ENCODE measurements around the gene PMP22. TPM values are rescaled to one million over a fixed set of nuclear protein-coding genes. Genes with fewer than 3 reads are reported as not detected.
"Not testable (repeated sequence)": the region's sequence is repeated elsewhere in the genome, so short reads cannot be mapped to it uniquely, and the experiment has no call there.

Gene PMP22
- total RNA-seq, 2 donors from 2014 or later: 3.1 to 5.5 TPM

- H3K4me1 ChIP-seq (ENCODE audit: control insufficient read depth, insufficient read depth, low read length): no peaks in the 10 kb centered on the region
- no peak overlapping the region for H3K4me3 ChIP-seq (ENCODE audit: low read length)
- H3K9ac ChIP-seq (ENCODE audit: extremely low read depth, low read length, poor library complexity, severe bottlenecking): no peak overlapping the region
- Mint-ChIP-seq H3K4me1 (no peaks in the 10 kb centered on the region), H3K9me3 (no peaks in the 10 kb centered on the region), H3K36me3 (ENCODE audit: low read depth) (no peaks in the 10 kb centered on the region), H3K27ac (no peak overlapping the region), H3K27me3 (ENCODE audit: insufficient read depth) (no peaks in the 10 kb centered on the region), H3K4me3 (no peak overlapping the region)
- no peaks in the 10 kb centered on the region for H3K9me3 ChIP-seq (ENCODE audit: control insufficient read depth, low read length)
- DNase-seq: no peak
- H3K27me3 ChIP-seq (ENCODE audit: control insufficient read depth, insufficient read depth, low read length, poor library complexity, severe bottlenecking): no peaks in the 10 kb centered on the region
- TF ChIP-seq, protein P1, sequence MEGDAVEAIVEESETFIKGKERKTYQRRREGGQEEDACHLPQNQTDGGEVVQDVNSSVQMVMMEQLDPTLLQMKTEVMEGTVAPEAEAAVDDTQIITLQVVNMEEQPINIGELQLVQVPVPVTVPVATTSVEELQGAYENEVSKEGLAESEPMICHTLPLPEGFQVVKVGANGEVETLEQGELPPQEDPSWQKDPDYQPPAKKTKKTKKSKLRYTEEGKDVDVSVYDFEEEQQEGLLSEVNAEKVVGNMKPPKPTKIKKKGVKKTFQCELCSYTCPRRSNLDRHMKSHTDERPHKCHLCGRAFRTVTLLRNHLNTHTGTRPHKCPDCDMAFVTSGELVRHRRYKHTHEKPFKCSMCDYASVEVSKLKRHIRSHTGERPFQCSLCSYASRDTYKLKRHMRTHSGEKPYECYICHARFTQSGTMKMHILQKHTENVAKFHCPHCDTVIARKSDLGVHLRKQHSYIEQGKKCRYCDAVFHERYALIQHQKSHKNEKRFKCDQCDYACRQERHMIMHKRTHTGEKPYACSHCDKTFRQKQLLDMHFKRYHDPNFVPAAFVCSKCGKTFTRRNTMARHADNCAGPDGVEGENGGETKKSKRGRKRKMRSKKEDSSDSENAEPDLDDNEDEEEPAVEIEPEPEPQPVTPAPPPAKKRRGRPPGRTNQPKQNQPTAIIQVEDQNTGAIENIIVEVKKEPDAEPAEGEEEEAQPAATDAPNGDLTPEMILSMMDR (conservative IDR thresholded peaks at IDR 0.05): no peak
- H3K36me3 ChIP-seq (ENCODE audit: control insufficient read depth, insufficient read depth, low read length): no peaks in the 10 kb centered on the region
- no peak overlapping the region for H3K27ac ChIP-seq (ENCODE audit: low read depth, low read length)
- WGBS, 2 experiments (ENCODE audit: insufficient coverage in 1 of 2, insufficient read length in 1 of 2): 93 to 100% methylated on average over 1 of the region's 1 CpG
Measured at GRCh38 chr17:15210247-15210646, 54.9 kb downstream of the PMP22 start.

- not testable (repeated sequence) for H3K27ac ChIP-seq (ENCODE audit: low read depth, low read length); H3K27ac Mint-ChIP-seq; H3K27me3 Mint-ChIP-seq (ENCODE audit: insufficient read depth); DNase-seq; H3K4me3 Mint-ChIP-seq; H3K27me3 ChIP-seq (ENCODE audit: control insufficient read depth, insufficient read depth, low read length, poor library complexity, severe bottlenecking); H3K9ac ChIP-seq (ENCODE audit: extremely low read depth, low read length, poor library complexity, severe bottlenecking); H3K4me3 ChIP-seq (ENCODE audit: low read length); H3K36me3 ChIP-seq (ENCODE audit: control insufficient read depth, insufficient read depth, low read length); H3K4me1 Mint-ChIP-seq; H3K36me3 Mint-ChIP-seq (ENCODE audit: low read depth); H3K4me1 ChIP-seq (ENCODE audit: control insufficient read depth, insufficient read depth, low read length)
- H3K9me3 Mint-ChIP-seq: peaks cover 21% of the 10 kb centered on the region
- H3K9me3 ChIP-seq (ENCODE audit: control insufficient read depth, low read length): peaks cover 16% of the 10 kb centered on the region
- WGBS, 2 experiments (ENCODE audit: insufficient coverage in 1 of 2, insufficient read length in 1 of 2): 100% methylated on average over 1 of the region's 2 CpGs; no CpG with 5 or more reads in 1 of the 2 experiments
Measured at GRCh38 chr17:15203062-15203461, 62.1 kb downstream of the PMP22 start.

DNA sequence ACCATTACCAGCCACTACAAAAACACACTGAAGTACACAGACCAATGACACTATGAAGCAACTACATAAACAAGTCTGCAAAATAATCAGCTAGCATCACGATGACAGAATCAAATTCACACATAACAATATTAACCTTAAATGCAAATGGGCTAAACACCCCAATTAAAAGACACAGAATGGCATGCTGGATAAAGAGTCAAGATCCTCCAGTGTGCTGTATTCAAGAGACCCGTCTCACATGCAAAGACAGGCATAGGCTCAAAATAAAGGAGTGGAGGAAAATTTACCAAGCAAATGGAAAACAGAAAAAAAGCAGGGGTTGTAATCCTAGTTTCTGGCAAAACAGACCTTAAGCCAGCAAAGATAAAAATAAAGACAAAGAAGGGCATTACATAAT lies 64.6 kb downstream of the PMP22 start:
- not testable (repeated sequence) for H3K9ac ChIP-seq (ENCODE audit: extremely low read depth, low read length, poor library complexity, severe bottlenecking); H3K27ac ChIP-seq (ENCODE audit: low read depth, low read length); H3K4me1 ChIP-seq (ENCODE audit: control insufficient read depth, insufficient read depth, low read length); H3K4me3 ChIP-seq (ENCODE audit: low read length); H3K36me3 ChIP-seq (ENCODE audit: control insufficient read depth, insufficient read depth, low read length); H3K4me1 Mint-ChIP-seq; H3K27me3 ChIP-seq (ENCODE audit: control insufficient read depth, insufficient read depth, low read length, poor library complexity, severe bottlenecking); H3K27me3 Mint-ChIP-seq (ENCODE audit: insufficient read depth); DNase-seq; H3K36me3 Mint-ChIP-seq (ENCODE audit: low read depth); H3K27ac Mint-ChIP-seq; H3K4me3 Mint-ChIP-seq
- H3K9me3 ChIP-seq (ENCODE audit: control insufficient read depth, low read length): peaks cover 26% of the 10 kb centered on the region
- 82 to 100% methylated on average over 1 to 2 of the region's 2 CpGs for WGBS, 2 experiments (ENCODE audit: insufficient coverage in 1 of 2, insufficient read length in 1 of 2)
- H3K9me3 Mint-ChIP-seq: peaks cover 25% of the 10 kb centered on the region

GRCh38 chr17:15197229-15197628 lies 67.9 kb downstream of the PMP22 start:
- H3K27ac Mint-ChIP-seq: no peak overlapping the region
- no peaks in the 10 kb centered on the region for H3K36me3 Mint-ChIP-seq (ENCODE audit: low read depth)
- no peak overlapping the region for H3K9ac ChIP-seq (ENCODE audit: extremely low read depth, low read length, poor library complexity, severe bottlenecking)
- no peak overlapping the region for H3K4me3 Mint-ChIP-seq
- no peaks in the 10 kb centered on the region for H3K36me3 ChIP-seq (ENCODE audit: control insufficient read depth, insufficient read depth, low read length)
- H3K4me3 ChIP-seq (ENCODE audit: low read length): no peak overlapping the region
- DNase-seq: no peak
- H3K27me3 ChIP-seq (ENCODE audit: control insufficient read depth, insufficient read depth, low read length, poor library complexity, severe bottlenecking): no peaks in the 10 kb centered on the region
- WGBS, 2 experiments (ENCODE audit: insufficient coverage in 1 of 2, insufficient read length in 1 of 2): 80 to 90% methylated on average over 1 to 3 of the region's 3 CpGs
- H3K27me3 Mint-ChIP-seq (ENCODE audit: insufficient read depth): peaks cover 4% of the 10 kb centered on the region
- H3K4me1 Mint-ChIP-seq: peaks cover 4% of the 10 kb centered on the region
- peaks cover 23% of the 10 kb centered on the region for H3K9me3 Mint-ChIP-seq
- TF ChIP-seq, protein P1 (conservative IDR thresholded peaks at IDR 0.05): no peak
- no peaks in the 10 kb centered on the region for H3K4me1 ChIP-seq (ENCODE audit: control insufficient read depth, insufficient read depth, low read length)
- H3K9me3 ChIP-seq (ENCODE audit: control insufficient read depth, low read length): peaks cover 26% of the 10 kb centered on the region
- no peak overlapping the region for H3K27ac ChIP-seq (ENCODE audit: low read depth, low read length)

Measured in endodermal cell (in vitro differentiated cells).